SK-N-MC (cell line): Measurements from ENCODE around the gene NLGN1.

ENCODE experiments used
- EZH2 ChIP-seq: fragments of 200-600 bp; sonication (generic); IDR thresholded peaks from one replicate; pipeline ENCODE4 v1.6.1; 2017; ENCODE audit warnings: antibody characterized with exemption
- POLR2AphosphoS5 ChIP-seq: IDR thresholded peaks from 2 replicates; pipeline ENCODE4 v1.6.1; 2012; ENCODE audit warnings: mild to moderate bottlenecking, low read depth, low read length, borderline replicate concordance

DNA sequence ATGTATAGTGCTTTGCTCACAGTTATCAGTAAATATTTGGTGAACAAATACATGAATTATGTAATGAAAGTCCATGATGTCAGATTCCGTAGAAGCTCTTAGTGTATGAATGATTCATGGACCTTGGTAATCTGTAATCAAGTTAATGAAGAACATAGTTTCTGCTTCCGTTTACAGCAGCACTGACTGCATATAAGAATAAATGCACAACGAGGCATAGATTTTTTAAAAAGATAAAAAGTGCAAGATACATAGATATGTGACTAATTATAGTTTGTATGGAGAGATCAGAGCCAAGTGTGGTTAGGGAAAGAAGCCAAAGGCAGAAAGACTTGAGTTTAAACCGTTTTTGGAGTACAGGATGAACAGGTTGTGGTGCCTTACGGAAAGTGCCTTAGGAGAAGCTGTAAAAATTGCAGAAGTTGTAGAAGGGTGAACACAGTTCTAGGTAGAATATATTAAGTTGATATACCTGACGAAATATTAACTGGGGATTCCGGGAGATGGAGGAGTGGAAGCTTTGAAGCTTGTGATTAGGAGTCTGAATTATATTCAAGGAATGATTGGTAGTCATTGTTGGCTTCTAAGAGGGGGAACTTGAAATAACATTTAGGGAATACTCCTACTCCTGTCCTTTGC, 293.1 kb downstream of the NLGN1 start:
- TF ChIP-seq EZH2: no peak
- peak; percentile 31; the same call in 1 of the 2 replicates for TF ChIP-seq POLR2AphosphoS5
